ENCODE results near the gene ANTXR2.

DNA sequence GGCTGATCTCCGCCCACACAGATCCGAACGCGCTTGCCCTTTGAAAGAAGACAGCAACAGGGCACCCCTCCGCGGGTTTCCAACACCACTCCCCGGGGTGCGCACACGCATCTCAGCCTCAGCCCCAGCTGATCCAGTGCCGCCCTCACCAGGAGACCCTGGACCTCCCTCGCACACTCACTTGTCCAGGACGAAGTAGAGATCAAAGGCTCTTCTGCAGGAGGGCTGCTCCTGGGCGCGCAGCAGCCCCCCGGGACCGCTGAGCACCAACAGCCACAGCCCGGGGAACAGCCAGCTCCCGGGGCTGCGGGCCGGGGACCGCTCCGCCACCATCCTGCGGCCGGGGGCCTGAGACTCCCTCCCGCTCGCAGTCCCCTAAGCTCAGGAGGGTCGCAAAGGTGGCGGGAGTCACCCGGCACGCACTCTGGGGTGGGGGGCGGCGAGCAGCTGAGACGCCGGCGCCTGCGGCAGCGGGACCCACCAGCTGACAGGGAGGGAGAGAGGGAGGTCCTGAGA is 743 bp downstream of the ANTXR2 start:
- TF ChIP-seq CTCF (IDR thresholded peaks at IDR 0.05) (no peak), POLR2A (IDR thresholded peaks at IDR 0.05) (no peak)

Measured in right lobe of liver (tissue), 4 donors.